Keratinocyte (primary cell): ENCODE data around the gene REPS1. TPM values are rescaled to one million over a fixed set of nuclear protein-coding genes. Genes with fewer than 3 reads are reported as not detected.

ENCODE experiments used
- DNase-seq: peaks from one replicate; pipeline ENCODE4 v3.0.0-alpha.2; 2011; ENCODE audit warnings: low read depth, missing footprints, low spot score
- FAIRE-seq: peaks from 2 replicates; lab custom pipeline; 2011; peaks lifted over from hg19 to GRCh38; lab: Jason Lieb, UNC
- H2AFZ ChIP-seq: 2 replicates; pipeline ENCODE4 v1.6.0; 2012; ENCODE audit warnings: low read length, control low read depth, inconsistent platforms; ENCODE audit not compliant: control insufficient read depth
- H3K27ac ChIP-seq: 2 replicates; pipeline ENCODE4 v1.5.1; 2011; ENCODE audit warnings: low read length; ENCODE audit not compliant: control insufficient read depth, insufficient read depth
- H3K27me3 ChIP-seq: 3 replicates; pipeline ENCODE4 v1.6.0; 2011; ENCODE audit warnings: low read length; ENCODE audit not compliant: control insufficient read depth, insufficient read depth; ENCODE audit errors: extremely low read depth
- H3K36me3 ChIP-seq, 2 experiments: 2 replicates in 1 of 2; 3 replicates in 1 of 2; pipeline ENCODE4 v1.5.1; 2011; ENCODE audit warnings: low read length in 2 of 2, mild to moderate bottlenecking in 1 of 2; ENCODE audit not compliant: control insufficient read depth in 2 of 2, insufficient read depth in 2 of 2; ENCODE audit errors: extremely low read depth in 1 of 2
- H3K4me1 ChIP-seq: 3 replicates; pipeline ENCODE4 v1.5.1; 2011; ENCODE audit warnings: low read length; ENCODE audit not compliant: control insufficient read depth, insufficient read depth; ENCODE audit errors: extremely low read depth
- H3K4me2 ChIP-seq: 3 replicates; pipeline ENCODE4 v1.6.0; 2011; ENCODE audit warnings: low read depth, low read length; ENCODE audit not compliant: control insufficient read depth, insufficient read depth; ENCODE audit errors: extremely low read depth
- H3K4me3 ChIP-seq, 3 experiments: fragments of 200-600 bp in 1 of 3; sonication (generic) in 1 of 3; 2 replicates in 2 of 3; 3 replicates in 1 of 3; pipeline ENCODE4 v1.5.1; 2011 to 2016; ENCODE audit warnings: low read length in 3 of 3, mild to moderate bottlenecking in 3 of 3, control low read depth in 2 of 3, inconsistent platforms in 1 of 3, low read depth in 1 of 3, mixed read lengths in 1 of 3, mixed run types in 1 of 3, moderate library complexity in 1 of 3; ENCODE audit not compliant: control insufficient read depth in 2 of 3, insufficient read depth in 2 of 3; ENCODE audit errors: extremely low read depth in 1 of 3
- H3K79me2 ChIP-seq: 2 replicates; pipeline ENCODE4 v1.6.0; 2012; ENCODE audit warnings: low read length; ENCODE audit not compliant: control insufficient read depth, insufficient read depth
- H3K9ac ChIP-seq: 3 replicates; pipeline ENCODE4 v1.6.0; 2011; ENCODE audit warnings: low read length; ENCODE audit not compliant: control insufficient read depth, insufficient read depth; ENCODE audit errors: extremely low read depth
- H3K9me1 ChIP-seq: 3 replicates; pipeline ENCODE4 v1.6.0; 2011; ENCODE audit warnings: low read length; ENCODE audit not compliant: control insufficient read depth, insufficient read depth; ENCODE audit errors: extremely low read depth
- H3K9me3 ChIP-seq: 2 replicates; pipeline ENCODE4 v1.5.1; 2012; ENCODE audit warnings: low read depth, low read length; ENCODE audit not compliant: control insufficient read depth
- H4K20me1 ChIP-seq: 3 replicates; pipeline ENCODE4 v1.6.0; 2011; ENCODE audit warnings: low read length; ENCODE audit not compliant: control insufficient read depth, insufficient read depth; ENCODE audit errors: extremely low read depth
- EZH2 ChIP-seq: IDR thresholded peaks from one replicate; pipeline ENCODE4 v1.6.1; 2012; ENCODE audit warnings: inconsistent platforms, mild to moderate bottlenecking, low read length, moderate library complexity
- dilution Hi-C: fragments of 300-500 bp; cut with MboI; formaldehyde crosslinking; loops from one replicate; pipeline ENCODE4 v1.7.0; 2020; ENCODE audit warnings: low sequenced_read_pairs; ENCODE audit not compliant: extremely low pct_ligation_motif_present
- polyA plus RNA-seq, 5 experiments: library from polyadenylated mRNA; depleted of rRNA in 3 of 5; stranded (reverse) in 3 of 5; stranded (forward) in 1 of 5; unstranded in 1 of 5; fragments of >200 nt; gene quantifications; 1 replicate in 1 of 5; 2 replicates in 3 of 5; 3 replicates in 1 of 5; pipeline versions ENCODE4 v1.2.1 to v1.2.3, GENCODE V29; 2011 to 2012; ENCODE audit warnings: missing spikeins in 2 of 5, low read depth in 1 of 5, low replicate concordance in 1 of 5
- TF ChIP-seq, protein P1 (sequence below), 3 experiments: IDR thresholded peaks in 1 of 3; conservative IDR thresholded peaks in 1 of 3; optimal IDR thresholded peaks in 1 of 3; 2 replicates in 2 of 3; 3 replicates in 1 of 3; pipeline versions ENCODE3 to v1.5.1; 2011; ENCODE audit warnings: low read length in 3 of 3, mild to moderate bottlenecking in 3 of 3, moderate library complexity in 2 of 3, control low read depth in 1 of 3, inconsistent platforms in 1 of 3; ENCODE audit not compliant: insufficient read depth in 2 of 3; ENCODE audit errors: extremely low read depth in 1 of 3

REPS1 gene
- polyA plus RNA-seq, 1 donor (not counting 4 experiments of a cell fraction or from before 2014, with no cell fraction given) = 61.3 TPM

DNA sequence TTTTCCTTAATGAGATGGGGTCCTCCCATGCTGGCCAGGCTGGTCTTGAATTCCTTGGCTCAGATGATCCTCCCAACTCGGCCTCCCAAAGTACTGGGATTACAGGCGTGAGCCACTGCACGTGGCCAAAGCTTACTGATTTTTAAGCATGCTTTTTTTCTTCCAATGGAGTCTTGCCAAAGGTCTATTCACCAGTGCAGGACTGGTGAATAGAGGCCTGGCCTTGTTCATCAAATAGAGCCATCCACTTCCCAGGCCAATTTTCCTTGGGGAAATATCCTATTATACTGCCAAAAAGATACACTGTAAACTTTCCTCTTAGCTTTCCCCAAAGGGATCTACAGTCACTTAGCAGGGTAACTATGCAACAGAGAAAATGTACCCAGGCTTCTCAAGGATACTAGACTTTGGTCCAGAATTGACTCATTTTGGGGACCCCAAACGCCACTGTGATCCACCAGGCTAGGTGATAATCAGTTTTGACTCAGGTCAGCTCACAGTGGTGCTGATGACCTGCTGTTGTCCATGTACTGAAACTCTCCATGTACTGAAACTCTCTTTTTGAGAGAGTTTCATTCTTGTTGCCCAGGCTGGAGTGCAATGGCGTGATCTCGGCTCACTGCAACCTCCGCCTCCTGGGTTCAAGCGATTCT, 91.8 kb downstream of the REPS1 start:
- no peak overlapping the region for H3K4me2 ChIP-seq
- H3K27ac ChIP-seq = no peak overlapping the region
- no peaks in the 10 kb centered on the region for H4K20me1 ChIP-seq
- H3K36me3 ChIP-seq = peaks cover 0 to 4% of the 10 kb centered on the region in 2 experiments
- no peaks in the 10 kb centered on the region for H3K27me3 ChIP-seq
- TF ChIP-seq, protein P1, sequence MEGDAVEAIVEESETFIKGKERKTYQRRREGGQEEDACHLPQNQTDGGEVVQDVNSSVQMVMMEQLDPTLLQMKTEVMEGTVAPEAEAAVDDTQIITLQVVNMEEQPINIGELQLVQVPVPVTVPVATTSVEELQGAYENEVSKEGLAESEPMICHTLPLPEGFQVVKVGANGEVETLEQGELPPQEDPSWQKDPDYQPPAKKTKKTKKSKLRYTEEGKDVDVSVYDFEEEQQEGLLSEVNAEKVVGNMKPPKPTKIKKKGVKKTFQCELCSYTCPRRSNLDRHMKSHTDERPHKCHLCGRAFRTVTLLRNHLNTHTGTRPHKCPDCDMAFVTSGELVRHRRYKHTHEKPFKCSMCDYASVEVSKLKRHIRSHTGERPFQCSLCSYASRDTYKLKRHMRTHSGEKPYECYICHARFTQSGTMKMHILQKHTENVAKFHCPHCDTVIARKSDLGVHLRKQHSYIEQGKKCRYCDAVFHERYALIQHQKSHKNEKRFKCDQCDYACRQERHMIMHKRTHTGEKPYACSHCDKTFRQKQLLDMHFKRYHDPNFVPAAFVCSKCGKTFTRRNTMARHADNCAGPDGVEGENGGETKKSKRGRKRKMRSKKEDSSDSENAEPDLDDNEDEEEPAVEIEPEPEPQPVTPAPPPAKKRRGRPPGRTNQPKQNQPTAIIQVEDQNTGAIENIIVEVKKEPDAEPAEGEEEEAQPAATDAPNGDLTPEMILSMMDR (optimal IDR thresholded peaks at IDR 0.05 in 1 of 3, IDR thresholded peaks at IDR 0.05 in 1 of 3, conservative IDR thresholded peaks at IDR 0.05 in 1 of 3; ENCODE audit: extremely low read depth in 1 of 3, insufficient read depth in 2 of 3, low read length in 3 of 3) = no peak
- TF ChIP-seq EZH2 = no peak
- no peak overlapping the region for H3K4me3 ChIP-seq
- no peaks in the 10 kb centered on the region for H3K9me3 ChIP-seq
- no peak for DNase-seq
- H3K9ac ChIP-seq = no peak overlapping the region
- no peaks in the 10 kb centered on the region for H3K9me1 ChIP-seq
- no peaks in the 10 kb centered on the region for H3K4me1 ChIP-seq
- H2AFZ ChIP-seq = no peak overlapping the region
- H3K79me2 ChIP-seq = no peaks in the 10 kb centered on the region
- dilution Hi-C loops = no loop called here
- no peak for FAIRE-seq

- TF ChIP-seq, protein P1 (optimal IDR thresholded peaks at IDR 0.05 in 1 of 3, IDR thresholded peaks at IDR 0.05 in 1 of 3, conservative IDR thresholded peaks at IDR 0.05 in 1 of 3; ENCODE audit: extremely low read depth in 1 of 3, insufficient read depth in 2 of 3, low read length in 3 of 3) = no peak
- TF ChIP-seq EZH2 = no peak
- Histone ChIP-seq H3K9me3 (no peaks in the 10 kb centered on the region), H3K36me3 (no peaks in the 10 kb centered on the region), H3K9ac (no peak overlapping the region), H3K79me2 (no peaks in the 10 kb centered on the region), H3K4me3 (no peak overlapping the region), H3K4me2 (no peak overlapping the region), H2AFZ (no peak overlapping the region), H4K20me1 (no peaks in the 10 kb centered on the region), H3K4me1 (no peaks in the 10 kb centered on the region), H3K9me1 (no peaks in the 10 kb centered on the region), H3K27me3 (no peaks in the 10 kb centered on the region), H3K27ac (no peak overlapping the region)
- DNase-seq (no peak), FAIRE-seq (no peak)
- dilution Hi-C loops = no loop called here
These were observed 96.6 kb downstream of the REPS1 start for GRCh38 chr6:138891255-138891986.
